HG03520 (cell line): ENCODE measurements around the gene PLEKHG5.

Experiments
- ATAC-seq: cut with Tn5 transposase; IDR thresholded peaks from one replicate; pipeline ENCODE4 v1.9.1; 2021; ENCODE audit warnings: mild to moderate bottlenecking, moderate library complexity; ENCODE audit not compliant: unreplicated experiment

The PLEKHG5 gene, protein sequence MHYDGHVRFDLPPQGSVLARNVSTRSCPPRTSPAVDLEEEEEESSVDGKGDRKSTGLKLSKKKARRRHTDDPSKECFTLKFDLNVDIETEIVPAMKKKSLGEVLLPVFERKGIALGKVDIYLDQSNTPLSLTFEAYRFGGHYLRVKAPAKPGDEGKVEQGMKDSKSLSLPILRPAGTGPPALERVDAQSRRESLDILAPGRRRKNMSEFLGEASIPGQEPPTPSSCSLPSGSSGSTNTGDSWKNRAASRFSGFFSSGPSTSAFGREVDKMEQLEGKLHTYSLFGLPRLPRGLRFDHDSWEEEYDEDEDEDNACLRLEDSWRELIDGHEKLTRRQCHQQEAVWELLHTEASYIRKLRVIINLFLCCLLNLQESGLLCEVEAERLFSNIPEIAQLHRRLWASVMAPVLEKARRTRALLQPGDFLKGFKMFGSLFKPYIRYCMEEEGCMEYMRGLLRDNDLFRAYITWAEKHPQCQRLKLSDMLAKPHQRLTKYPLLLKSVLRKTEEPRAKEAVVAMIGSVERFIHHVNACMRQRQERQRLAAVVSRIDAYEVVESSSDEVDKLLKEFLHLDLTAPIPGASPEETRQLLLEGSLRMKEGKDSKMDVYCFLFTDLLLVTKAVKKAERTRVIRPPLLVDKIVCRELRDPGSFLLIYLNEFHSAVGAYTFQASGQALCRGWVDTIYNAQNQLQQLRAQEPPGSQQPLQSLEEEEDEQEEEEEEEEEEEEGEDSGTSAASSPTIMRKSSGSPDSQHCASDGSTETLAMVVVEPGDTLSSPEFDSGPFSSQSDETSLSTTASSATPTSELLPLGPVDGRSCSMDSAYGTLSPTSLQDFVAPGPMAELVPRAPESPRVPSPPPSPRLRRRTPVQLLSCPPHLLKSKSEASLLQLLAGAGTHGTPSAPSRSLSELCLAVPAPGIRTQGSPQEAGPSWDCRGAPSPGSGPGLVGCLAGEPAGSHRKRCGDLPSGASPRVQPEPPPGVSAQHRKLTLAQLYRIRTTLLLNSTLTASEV

GRCh38 chr1:6491480-6491962, at the start of gene PLEKHG5:
Gene PLEKHG5, minus strand, starts transcription at chr1:6491667. Its CDS starts 14,096 bp downstream, at chr1:6477571.
- no peak for ATAC-seq

DNA sequence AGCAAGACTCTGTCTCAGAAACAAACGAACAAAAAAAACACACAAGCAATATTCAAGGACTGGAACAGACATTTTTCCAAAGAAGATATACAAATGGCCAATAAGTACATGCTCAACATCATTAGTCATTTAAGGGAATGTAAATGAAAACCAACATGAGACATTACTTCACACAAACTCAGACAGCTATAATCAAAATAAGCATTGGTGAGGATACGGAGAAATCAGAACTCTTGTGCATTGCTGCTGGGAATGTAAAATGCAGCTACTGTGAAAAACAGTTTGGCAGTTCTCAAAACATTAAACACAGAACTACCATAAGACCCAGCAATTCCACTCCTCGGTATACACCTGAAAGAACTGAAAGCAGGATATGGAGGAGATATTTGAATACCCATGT, 47.5 kb upstream of the PLEKHG5 start:
- ATAC-seq: no peak

DNA sequence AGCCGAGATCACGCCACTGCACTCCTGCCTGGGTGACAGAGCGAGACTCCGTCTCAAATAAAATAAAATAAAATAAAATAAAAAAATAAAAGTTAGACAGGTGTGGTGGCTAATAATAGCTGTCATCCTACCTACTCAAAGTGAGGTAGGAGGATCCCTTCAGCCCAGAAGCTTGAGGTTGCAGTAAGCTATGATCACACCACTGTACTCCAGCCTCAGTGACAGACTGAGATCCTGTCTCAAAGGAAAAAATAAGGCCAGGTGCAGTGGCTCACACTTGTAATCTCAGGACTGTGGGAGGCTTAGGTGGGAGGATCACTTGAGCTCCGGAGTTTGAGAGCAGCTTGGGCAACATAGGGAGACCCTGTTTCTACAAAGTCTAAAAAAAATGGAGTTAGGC, 44.8 kb upstream of the PLEKHG5 start:
- ATAC-seq: no peak

- ATAC-seq: no peak
These were observed 43.7 kb upstream of the PLEKHG5 start for GRCh38 chr1:6535214-6535613.

DNA sequence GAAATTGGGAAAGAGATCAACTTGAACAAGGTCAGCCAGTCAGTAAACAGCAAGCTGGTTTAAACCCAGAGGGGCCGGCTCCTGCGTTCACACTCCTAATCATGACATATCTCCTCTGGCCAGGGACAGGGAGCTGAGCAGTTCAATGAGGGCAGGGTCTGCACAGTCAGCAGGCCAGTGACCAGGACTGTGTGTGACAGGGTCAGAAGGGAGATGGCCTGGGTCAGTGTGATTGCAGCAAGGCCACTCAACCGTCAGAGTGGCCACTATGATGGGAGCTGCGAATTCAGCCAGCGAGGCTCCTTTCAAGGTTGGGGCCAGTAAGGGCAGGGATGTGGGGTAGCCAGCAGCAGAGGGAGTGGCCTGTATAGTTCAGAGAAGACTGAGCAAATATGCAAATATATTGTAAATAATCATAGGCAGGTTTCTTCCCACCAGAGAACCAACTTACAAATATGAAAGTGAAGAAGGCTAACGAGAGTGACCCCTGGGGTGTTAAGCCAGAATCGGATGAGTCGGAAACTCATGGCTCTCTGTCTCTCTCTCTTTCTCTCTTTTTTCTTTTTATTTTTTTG, 42.9 kb upstream of the PLEKHG5 start:
- ATAC-seq: no peak

GRCh38 chr1:6531996-6532395, 40.5 kb upstream of the PLEKHG5 start:
- no peak for ATAC-seq

GRCh38 chr1:6530504-6531160, 39.2 kb upstream of the PLEKHG5 start:
- ATAC-seq: no peak

DNA sequence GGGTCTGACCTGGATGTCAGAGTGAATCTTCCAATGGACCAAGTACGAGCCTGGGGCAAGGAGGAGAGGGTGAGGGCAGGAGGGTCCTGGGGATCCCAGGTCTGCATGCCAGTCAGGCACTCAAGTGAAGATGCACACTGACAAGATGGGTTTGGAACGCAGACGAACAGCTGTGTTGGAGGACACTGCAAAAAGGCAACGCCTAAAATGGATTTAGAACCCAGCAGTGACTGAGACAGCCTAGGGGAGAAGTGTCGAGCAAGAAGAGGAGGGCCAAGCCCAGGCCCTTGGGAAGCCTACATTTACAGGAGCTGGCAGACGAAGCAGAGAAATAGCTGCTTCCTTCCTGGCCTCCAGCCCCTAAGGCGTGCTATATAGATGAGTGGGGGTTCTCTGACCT, 37.0 kb upstream of the PLEKHG5 start:
- ATAC-seq: no peak

DNA sequence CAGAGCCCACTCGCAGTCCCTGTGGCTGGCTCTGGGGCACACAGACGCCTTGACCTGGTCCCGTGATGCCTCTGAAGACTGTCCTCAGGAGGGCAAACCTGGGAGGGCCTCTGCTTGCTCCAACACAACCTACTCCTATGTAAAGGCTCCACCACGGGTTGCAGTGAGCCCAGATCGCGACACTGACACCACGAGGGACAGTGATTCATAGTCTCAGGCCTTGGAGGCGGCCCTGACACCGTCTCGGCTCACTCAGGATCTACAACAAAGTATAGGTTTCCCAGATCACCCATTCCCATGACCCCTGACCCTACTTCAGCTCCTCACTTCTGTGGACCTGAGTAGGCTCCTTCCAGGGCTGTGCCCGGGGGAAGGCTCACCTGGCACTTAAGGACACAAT, 34.8 kb upstream of the PLEKHG5 start:
- no peak for ATAC-seq

GRCh38 chr1:6523566-6523965, 32.1 kb upstream of the PLEKHG5 start:
- no peak for ATAC-seq

GRCh38 chr1:6521536-6521935, 30.1 kb upstream of the PLEKHG5 start:
- no peak for ATAC-seq

DNA sequence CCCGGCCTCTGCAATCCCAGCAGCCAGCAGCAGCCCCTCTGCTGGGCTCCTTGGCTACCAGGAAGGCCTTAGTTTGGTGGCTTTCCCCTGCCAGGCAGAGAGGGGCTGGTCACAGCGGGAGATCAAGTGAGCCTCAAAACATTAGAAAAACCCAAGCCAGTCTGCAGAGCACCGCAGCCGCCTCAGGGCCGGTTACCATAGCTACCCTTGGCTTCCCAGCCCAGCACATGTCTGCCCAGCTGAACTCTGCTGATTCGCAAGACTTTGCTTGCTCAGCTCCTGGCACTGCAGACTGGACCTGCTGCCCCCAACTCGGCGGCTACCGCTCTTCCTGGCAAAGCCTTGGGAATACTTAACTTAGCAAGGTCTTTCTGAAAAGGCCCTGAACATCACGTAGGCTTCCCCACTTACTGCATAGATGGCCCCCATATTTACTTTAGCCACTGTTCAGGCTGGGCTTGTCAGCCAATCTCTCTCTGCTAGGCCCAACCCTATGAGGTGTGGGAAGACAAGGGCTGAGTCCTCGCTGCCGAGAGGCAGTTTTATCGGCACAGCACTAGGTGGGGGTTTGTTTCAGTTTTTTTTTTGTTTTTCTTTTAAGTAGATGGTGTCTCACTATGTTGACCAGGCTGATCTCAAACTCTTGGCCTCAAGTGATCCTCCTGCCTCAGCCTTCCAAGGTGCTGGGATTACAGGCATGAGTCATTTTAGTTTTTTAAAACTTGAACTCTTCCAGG, 28.6 kb upstream of the PLEKHG5 start:
- no peak for ATAC-seq

GRCh38 chr1:6519491-6519934, 28.0 kb upstream of the PLEKHG5 start:
- no peak for ATAC-seq

DNA sequence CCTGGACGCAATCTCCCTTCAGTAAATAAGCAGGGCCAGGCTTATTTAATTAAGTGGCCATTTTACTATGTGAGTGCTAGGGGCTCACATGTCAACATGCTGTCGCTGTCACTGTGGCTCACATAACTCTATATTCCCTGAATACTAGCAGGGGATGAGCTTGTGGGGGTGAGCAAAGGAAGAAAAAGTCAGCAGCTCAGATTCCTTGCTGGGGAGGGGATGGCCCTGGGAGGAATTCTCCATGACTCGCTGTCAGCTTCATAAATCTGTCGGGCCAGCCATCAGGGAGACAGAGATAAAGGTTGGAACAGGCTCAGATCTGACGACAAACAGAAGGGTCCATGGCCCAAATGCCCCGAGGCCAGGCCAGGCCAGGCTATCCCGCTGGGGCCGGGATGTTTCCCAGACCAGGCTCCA, 26.0 kb upstream of the PLEKHG5 start:
- ATAC-seq: no peak

DNA sequence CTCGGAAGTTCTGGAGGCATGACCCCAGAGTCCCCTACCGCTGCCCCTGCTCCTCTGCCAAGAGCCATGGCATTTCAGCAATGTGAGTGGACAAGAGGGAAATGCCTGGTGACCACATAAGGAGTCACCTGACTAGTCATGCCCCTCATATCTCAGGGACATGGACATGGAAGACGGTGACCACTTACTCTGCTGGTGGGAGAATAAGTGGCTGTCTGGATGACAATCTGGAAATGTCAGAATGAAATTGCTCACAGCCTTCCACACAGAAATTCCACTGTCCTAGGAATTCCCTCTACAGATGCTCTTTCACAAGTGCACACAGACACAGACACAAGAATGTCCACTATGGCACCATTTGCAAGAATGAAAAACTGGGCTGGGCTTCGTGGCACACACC, 24.3 kb upstream of the PLEKHG5 start:
- ATAC-seq: no peak

DNA sequence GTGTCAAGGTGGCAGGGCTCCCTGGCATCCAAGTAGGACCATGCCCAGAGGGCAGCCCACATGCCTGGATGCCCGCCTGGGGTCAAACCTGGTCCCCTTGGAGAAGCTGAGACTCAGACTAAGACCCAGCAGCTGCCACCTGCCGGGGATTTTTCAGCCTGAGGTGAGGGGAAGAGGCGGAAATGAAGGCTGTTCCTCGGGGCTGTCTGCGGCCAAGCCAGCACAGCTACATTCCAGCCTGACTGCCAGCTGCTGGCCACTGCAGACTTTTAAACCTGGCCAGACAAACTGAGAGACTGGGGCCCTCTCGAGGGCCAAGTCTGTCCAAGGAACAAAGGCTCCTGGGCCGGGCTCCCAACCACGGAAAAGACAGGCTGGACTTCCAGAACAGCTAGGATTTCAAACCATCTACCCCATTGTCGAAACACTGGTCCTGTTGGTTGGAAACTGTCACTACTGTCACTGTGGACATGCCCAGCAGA, 21.9 kb upstream of the PLEKHG5 start:
- ATAC-seq: no peak

GRCh38 chr1:6512908-6513280, 21.4 kb upstream of the PLEKHG5 start:
- no peak for ATAC-seq

- ATAC-seq: no peak
These were observed 20.9 kb upstream of the PLEKHG5 start for GRCh38 chr1:6512245-6512907.

DNA sequence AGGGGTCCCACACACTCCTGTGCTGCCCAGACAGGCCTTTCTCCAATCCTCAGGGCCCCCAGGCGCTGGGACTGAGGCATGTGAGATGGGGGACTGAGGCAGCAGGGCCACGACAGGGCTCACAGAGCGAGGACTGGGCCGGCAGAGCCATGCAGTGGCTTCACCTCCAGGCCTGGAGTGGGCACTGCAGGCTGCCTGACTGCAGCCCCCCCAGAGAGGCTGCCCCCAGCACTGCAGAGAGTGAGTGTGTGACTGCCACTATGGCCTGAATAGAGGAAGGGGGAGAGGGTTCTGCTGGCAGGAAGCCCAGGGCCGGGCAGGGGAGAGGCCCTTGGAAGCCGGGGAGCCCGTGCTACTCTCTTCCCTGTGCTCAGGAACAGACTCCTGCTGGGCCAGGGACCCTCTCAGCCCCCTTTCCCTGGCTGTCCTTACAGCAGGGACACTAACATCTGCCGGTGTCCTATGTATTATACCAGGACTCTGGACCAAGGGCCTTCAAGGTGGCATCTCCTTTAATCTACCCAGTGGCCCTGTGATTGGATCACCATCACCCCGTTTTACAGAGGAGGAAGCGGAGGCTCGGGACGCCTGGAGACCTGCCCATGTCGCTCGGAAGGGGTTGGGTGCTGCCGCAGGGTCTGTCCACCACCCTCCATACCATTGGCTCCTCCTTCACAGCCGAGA, 20.2 kb upstream of the PLEKHG5 start:
- ATAC-seq: no peak
